RKO (cell line): Measurements from ENCODE around the gene CCDC107.

Experiments used
- DNase-seq: peaks from one replicate; pipeline ENCODE4 v3.0.0-alpha.2; 2016; ENCODE audit warnings: low spot score

The CCDC107 gene

DNA sequence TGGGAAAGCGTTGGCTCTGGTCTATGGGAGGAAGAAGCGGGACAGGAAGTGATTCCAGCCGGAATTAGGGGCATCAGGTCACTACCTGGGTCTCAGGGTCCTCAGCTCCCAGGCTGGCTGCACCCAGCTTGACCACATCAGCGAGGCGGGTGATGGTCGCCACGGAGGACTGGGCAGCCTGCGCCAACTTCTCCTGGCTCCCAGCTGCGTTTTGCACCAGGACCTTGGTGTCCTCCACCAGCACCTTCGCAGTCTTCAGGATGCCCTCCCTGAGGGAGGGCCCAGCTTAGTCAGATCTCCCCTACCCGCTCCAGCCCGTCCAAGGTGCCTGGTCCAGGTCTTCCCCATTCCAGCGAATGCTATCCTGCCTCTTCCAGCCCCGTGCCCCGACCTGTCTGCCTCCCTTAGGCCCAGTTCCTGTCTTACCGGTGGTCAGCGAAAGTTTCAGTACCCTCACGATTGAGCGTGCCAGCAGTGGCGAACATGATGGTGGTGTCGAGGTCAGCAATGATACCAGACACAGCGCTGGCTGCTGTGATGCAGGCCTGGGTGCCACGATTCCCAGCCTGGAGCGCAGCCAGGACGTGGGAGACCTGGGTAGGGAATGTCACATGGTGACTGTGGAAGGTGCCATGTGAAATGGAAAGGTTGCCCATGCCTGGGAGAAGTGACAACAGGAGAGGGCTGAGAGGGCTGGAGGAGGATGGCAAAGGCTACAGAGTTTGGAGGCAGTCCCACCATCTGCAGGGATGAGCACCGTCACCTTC is 46.0 kb downstream of the CCDC107 start:
- no peak for DNase-seq

DNA sequence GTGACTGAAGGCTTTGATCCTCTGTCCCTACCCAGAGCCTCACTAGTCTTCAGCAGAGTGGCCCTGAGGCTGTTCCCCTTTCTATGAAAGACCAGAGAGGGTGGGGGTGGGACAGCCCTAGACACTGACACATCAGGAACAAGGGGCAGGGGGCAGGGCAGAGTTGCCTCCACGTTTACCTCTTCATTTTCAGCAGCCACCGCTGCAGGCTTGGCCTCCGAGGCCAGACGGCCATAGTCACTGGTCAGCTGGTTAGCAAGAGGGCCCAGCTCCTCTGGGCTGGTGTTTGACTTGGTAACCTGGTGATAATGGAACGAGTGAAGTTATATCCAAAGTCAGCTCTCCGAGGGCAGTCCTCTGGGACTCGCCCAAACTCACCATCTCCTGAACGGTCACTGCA is 47.3 kb downstream of the CCDC107 start:
- DNase-seq = no peak

- no peak for DNase-seq
These were observed 47.8 kb downstream of the CCDC107 start for GRCh38 chr9:35705836-35706430.

DNA sequence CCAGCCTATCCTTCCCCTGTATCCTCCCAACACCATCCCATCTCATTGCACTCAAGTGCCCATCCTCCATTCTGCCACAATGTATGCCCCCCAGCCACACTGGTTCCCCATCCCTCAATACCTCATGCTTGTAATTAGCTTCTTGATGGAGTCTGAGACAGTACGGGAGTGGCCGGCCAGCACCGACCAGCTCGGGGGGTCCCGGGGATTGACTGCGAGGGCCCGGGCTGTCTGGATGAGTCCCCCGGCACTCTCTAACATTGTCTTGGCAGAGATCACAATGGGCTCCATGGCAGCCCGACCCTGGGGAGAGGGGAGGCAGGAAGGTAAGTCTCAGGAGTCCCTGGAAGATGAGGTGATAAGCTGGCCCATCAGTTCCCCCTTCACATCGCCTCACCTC is 48.9 kb downstream of the CCDC107 start:
- DNase-seq = no peak

GRCh38 chr9:35708146-35708545 is 50.1 kb downstream of the CCDC107 start:
- no peak for DNase-seq

DNA sequence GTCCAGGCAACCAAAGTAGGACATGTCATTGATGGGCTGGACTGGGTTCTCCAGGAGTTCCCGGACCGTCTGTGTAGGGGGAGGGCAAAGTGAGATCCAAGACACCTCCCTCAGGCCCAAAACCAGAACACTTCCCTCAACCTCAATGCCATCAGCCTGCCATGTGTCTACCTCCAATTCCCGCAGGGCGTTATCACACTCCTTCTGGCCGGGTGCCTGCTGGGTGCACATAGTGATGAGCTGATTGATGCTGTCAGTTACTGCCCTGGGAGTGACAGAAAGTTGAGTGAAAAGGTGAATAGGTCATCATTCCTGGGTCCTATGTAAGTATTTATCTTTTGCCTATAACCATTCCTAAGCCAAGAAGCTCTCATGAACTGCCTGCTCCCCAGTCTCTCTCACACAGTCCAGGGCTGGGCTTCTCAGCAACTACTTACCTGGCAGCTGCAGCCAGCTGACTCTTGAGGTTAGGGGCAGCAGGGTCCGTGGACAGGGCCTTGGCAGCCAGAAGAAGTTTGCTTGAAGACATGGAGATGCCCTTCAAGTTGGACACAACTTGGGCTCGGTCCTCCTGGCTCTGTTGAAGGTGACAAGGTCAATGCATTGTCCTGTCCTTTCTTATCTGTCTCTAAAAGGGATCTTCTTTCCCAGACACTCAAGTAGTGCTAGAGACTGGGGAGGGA is 52.9 kb downstream of the CCDC107 start:
- no peak for DNase-seq
